Mesothelial cell of epicardium (in vitro differentiated cells): ENCODE measurements around the gene GNG3. TPM values are rescaled to one million over a fixed set of nuclear protein-coding genes. Genes with fewer than 3 reads are reported as not detected.
"Not testable (repeated sequence)": the region's sequence is repeated elsewhere in the genome, so short reads cannot be mapped to it uniquely, and the experiment has no call there.

ENCODE experiments used
- DNase-seq, 2 experiments: peaks; one replicate each; pipeline ENCODE4 v3.0.0; 2021; ENCODE audit warnings: low spot score in 2 of 2; ENCODE audit not compliant: unreplicated experiment in 2 of 2
- H3K27ac Mint-ChIP-seq: 2 replicates; pipeline ENCODE4 v1.8.0; 2021; ENCODE audit warnings: mixed read lengths
- H3K27me3 Mint-ChIP-seq: 2 replicates; pipeline ENCODE4 v1.8.0; 2021; ENCODE audit warnings: low read depth, mixed read lengths
- H3K36me3 Mint-ChIP-seq: 2 replicates; pipeline ENCODE4 v1.8.0; 2021; ENCODE audit warnings: mixed read lengths
- H3K4me1 Mint-ChIP-seq: 2 replicates; pipeline ENCODE4 v1.8.0; 2021; ENCODE audit warnings: mixed read lengths
- H3K4me3 Mint-ChIP-seq: 2 replicates; pipeline ENCODE4 v1.8.0; 2021; ENCODE audit warnings: mild to moderate bottlenecking, moderate library complexity, mixed read lengths
- H3K9me3 Mint-ChIP-seq: 2 replicates; pipeline ENCODE4 v1.8.0; 2021; ENCODE audit warnings: mixed read lengths
- CTCF ChIP-seq: fragments of 200-600 bp; sonication (generic); IDR thresholded peaks from one replicate; pipeline ENCODE4 v1.5.0; 2021; ENCODE audit warnings: antibody characterized with exemption; ENCODE audit not compliant: unreplicated experiment
- total RNA-seq: library from RNA; stranded (reverse); gene quantifications from 3 replicates; pipeline ENCODE4 v1.2.1, GENCODE V29; 2021

The GNG3 gene
- total RNA-seq, 1 donor from 2014 or later: 1.5 TPM

GRCh38 chr11:62694455-62695167, 12.9 kb upstream of the GNG3 start:
- Mint-ChIP-seq H3K9me3 (no peaks in the 10 kb centered on the region), H3K27me3 (no peaks in the 10 kb centered on the region), H3K4me3 (no peak overlapping the region), H3K27ac (peak overlapping the region; percentile 44), H3K4me1 (peaks cover 5% of the 10 kb centered on the region), H3K36me3 (peaks cover 16% of the 10 kb centered on the region)
- peak; percentile 62 for TF ChIP-seq CTCF
- peak in 1 of 2 experiments; percentile 71 for DNase-seq

- Mint-ChIP-seq H3K27ac (no peak overlapping the region), H3K4me3 (no peak overlapping the region), H3K27me3 (no peaks in the 10 kb centered on the region), H3K9me3 (no peaks in the 10 kb centered on the region), H3K4me1 (peaks cover 19% of the 10 kb centered on the region), H3K36me3 (peaks cover 22% of the 10 kb centered on the region)
- DNase-seq: no peak
- no peak for TF ChIP-seq CTCF
Observed at GRCh38 chr11:62702246-62702645, 5.2 kb upstream of the GNG3 start.

GRCh38 chr11:62703921-62704320, 3.6 kb upstream of the GNG3 start:
- H3K4me3 Mint-ChIP-seq, DNase-seq, H3K27me3 Mint-ChIP-seq, H3K27ac Mint-ChIP-seq, H3K9me3 Mint-ChIP-seq: not testable (repeated sequence)
- peaks cover 36% of the 10 kb centered on the region for H3K4me1 Mint-ChIP-seq
- H3K36me3 Mint-ChIP-seq: peaks cover 17% of the 10 kb centered on the region

GRCh38 chr11:62705413-62705812, 2.1 kb upstream of the GNG3 start:
- Mint-ChIP-seq H3K9me3 (no peaks in the 10 kb centered on the region), H3K36me3 (peaks cover 15% of the 10 kb centered on the region), H3K27me3 (no peaks in the 10 kb centered on the region), H3K4me1 (peaks cover 46% of the 10 kb centered on the region), H3K27ac (peak overlapping the region; percentile 97), H3K4me3 (peak overlapping the region; percentile 86)
- DNase-seq: no peak
- TF ChIP-seq CTCF: no peak

GRCh38 chr11:62705880-62706849, 1.3 kb upstream of the GNG3 start:
- H3K9me3 Mint-ChIP-seq: no peaks in the 10 kb centered on the region
- peak overlapping the region; percentile 98 for H3K27ac Mint-ChIP-seq
- peak; percentile 92 to 95 for DNase-seq
- H3K4me3 Mint-ChIP-seq: peak overlapping the region; percentile 86
- no peaks in the 10 kb centered on the region for H3K27me3 Mint-ChIP-seq
- peaks cover 17% of the 10 kb centered on the region for H3K36me3 Mint-ChIP-seq
- no peak for TF ChIP-seq CTCF
- peaks cover 46% of the 10 kb centered on the region for H3K4me1 Mint-ChIP-seq

GRCh38 chr11:62706850-62707247, 627 bp upstream of the GNG3 start:
- Mint-ChIP-seq H3K36me3 (peaks cover 14% of the 10 kb centered on the region), H3K9me3 (no peaks in the 10 kb centered on the region)

More at GRCh38 chr11:62706850-62707247, 627 bp upstream of the GNG3 start:
- peaks cover 46% of the 10 kb centered on the region for H3K4me1 Mint-ChIP-seq
- DNase-seq: no peak
- H3K4me3 Mint-ChIP-seq: peak overlapping the region; percentile 86
- TF ChIP-seq CTCF: no peak
- no peaks in the 10 kb centered on the region for H3K27me3 Mint-ChIP-seq
- peak overlapping the region; percentile 98 for H3K27ac Mint-ChIP-seq
